HFFc6 (cell line): Measurements from ENCODE around the gene KEL. TPM values are rescaled to one million over a fixed set of nuclear protein-coding genes. Genes with fewer than 3 reads are reported as not detected.

Source experiments
- DNase-seq: peaks from one replicate; pipeline ENCODE4 v3.0.0-alpha.2; 2018
- H3K27ac Mint-ChIP-seq: 2 replicates; pipeline ENCODE4 v1.8.0; 2020; ENCODE audit warnings: mild to moderate bottlenecking, mixed read lengths
- H3K27me3 Mint-ChIP-seq: 2 replicates; pipeline ENCODE4 v1.8.0; 2021; ENCODE audit warnings: mild to moderate bottlenecking, moderate library complexity, mixed read lengths; ENCODE audit not compliant: insufficient read depth
- H3K36me3 Mint-ChIP-seq: 2 replicates; pipeline ENCODE4 v1.8.0; 2021; ENCODE audit warnings: low read depth, mixed read lengths
- H3K4me1 Mint-ChIP-seq: 2 replicates; pipeline ENCODE4 v1.8.0; 2020; ENCODE audit warnings: low read depth, mixed read lengths
- H3K4me3 Mint-ChIP-seq: 2 replicates; pipeline ENCODE4 v1.8.0; 2020; ENCODE audit warnings: mild to moderate bottlenecking, moderate library complexity, mixed read lengths
- H3K9me3 Mint-ChIP-seq: 2 replicates; pipeline ENCODE4 v1.8.0; 2020; ENCODE audit warnings: mild to moderate bottlenecking, mixed read lengths
- CTCF ChIP-seq: fragments of 200-600 bp; sonication (generic); IDR thresholded peaks from 2 replicates; pipeline ENCODE4 v1.5.0; 2021; ENCODE audit warnings: antibody characterized with exemption, mild to moderate bottlenecking
- total RNA-seq, 6 experiments: library from RNA; stranded (reverse); fragmentation: NEBNext Ultra II Directional; extraction: Animal tissue kit (Norgen Biotek cat#: 25700); gene quantifications; 2 replicates in 1 of 6; 3 replicates in 5 of 6; pipeline ENCODE4 v1.2.3, GENCODE V29; 2021

The KEL gene
- total RNA-seq, 6 experiments from 2014 or later, result not detected

- H3K27me3 Mint-ChIP-seq, result peaks cover 18% of the 10 kb centered on the region; the same call in 1 of the 2 replicates
- peaks cover 4% of the 10 kb centered on the region; the same call in 1 of the 2 replicates for H3K9me3 Mint-ChIP-seq
- H3K27ac Mint-ChIP-seq, result no peak overlapping the region
- DNase-seq, result no peak
- no peaks in the 10 kb centered on the region for H3K4me1 Mint-ChIP-seq
- H3K36me3 Mint-ChIP-seq, result no peaks in the 10 kb centered on the region
- TF ChIP-seq CTCF, result no peak
- H3K4me3 Mint-ChIP-seq, result no peak overlapping the region
Observed at GRCh38 chr7:142930126-142930730, 31.9 kb downstream of the KEL start.

GRCh38 chr7:142927949-142928348 is 34.2 kb downstream of the KEL start:
- Mint-ChIP-seq H3K4me1 (no peaks in the 10 kb centered on the region), H3K36me3 (no peaks in the 10 kb centered on the region), H3K27ac (no peak overlapping the region), H3K27me3 (peaks cover 12% of the 10 kb centered on the region; the same call in 1 of the 2 replicates), H3K9me3 (peaks cover 3% of the 10 kb centered on the region; the same call in 1 of the 2 replicates), H3K4me3 (no peak overlapping the region)
- TF ChIP-seq CTCF, result no peak
- DNase-seq, result no peak

GRCh38 chr7:142927085-142927745 is 34.9 kb downstream of the KEL start:
- H3K27me3 Mint-ChIP-seq, result peaks cover 12% of the 10 kb centered on the region; the same call in 1 of the 2 replicates
- no peaks in the 10 kb centered on the region for H3K36me3 Mint-ChIP-seq
- no peak overlapping the region for H3K4me3 Mint-ChIP-seq
- TF ChIP-seq CTCF, result no peak
- H3K27ac Mint-ChIP-seq, result no peak overlapping the region
- no peaks in the 10 kb centered on the region for H3K9me3 Mint-ChIP-seq
- DNase-seq, result no peak
- no peaks in the 10 kb centered on the region for H3K4me1 Mint-ChIP-seq

- TF ChIP-seq CTCF, result no peak
- Mint-ChIP-seq H3K27ac (no peak overlapping the region), H3K27me3 (peaks cover 8% of the 10 kb centered on the region; the same call in 1 of the 2 replicates), H3K4me3 (no peak overlapping the region), H3K36me3 (no peaks in the 10 kb centered on the region), H3K4me1 (no peaks in the 10 kb centered on the region), H3K9me3 (peaks cover 3% of the 10 kb centered on the region; the same call in 1 of the 2 replicates)
- no peak for DNase-seq
Observed at GRCh38 chr7:142925413-142925812, 36.8 kb downstream of the KEL start.

- TF ChIP-seq CTCF, result no peak
- Mint-ChIP-seq H3K27ac (no peak overlapping the region), H3K36me3 (no peaks in the 10 kb centered on the region), H3K4me3 (no peak overlapping the region), H3K4me1 (no peaks in the 10 kb centered on the region), H3K27me3 (peaks cover 7% of the 10 kb centered on the region; the same call in 1 of the 2 replicates), H3K9me3 (peaks cover 3% of the 10 kb centered on the region; the same call in 1 of the 2 replicates)
- DNase-seq, result no peak
Observed at GRCh38 chr7:142923391-142923790, 38.8 kb downstream of the KEL start.
